Measurements from ENCODE around the gene SLFN14. TPM values are rescaled to one million over a fixed set of nuclear protein-coding genes. Genes with fewer than 3 reads are reported as not detected.

SLFN14 gene
- total RNA-seq (2014; rRNA removed; shearing (Covaris generic)) (0.10 TPM in 1 of 2 replicates, not detected in the other), polyA plus RNA-seq (2016; fragmentation: Nextera tagmentation; extraction: Ambion mirVana) (not detected in 2 replicates)
- long read RNA-seq: 0 reads

DNA sequence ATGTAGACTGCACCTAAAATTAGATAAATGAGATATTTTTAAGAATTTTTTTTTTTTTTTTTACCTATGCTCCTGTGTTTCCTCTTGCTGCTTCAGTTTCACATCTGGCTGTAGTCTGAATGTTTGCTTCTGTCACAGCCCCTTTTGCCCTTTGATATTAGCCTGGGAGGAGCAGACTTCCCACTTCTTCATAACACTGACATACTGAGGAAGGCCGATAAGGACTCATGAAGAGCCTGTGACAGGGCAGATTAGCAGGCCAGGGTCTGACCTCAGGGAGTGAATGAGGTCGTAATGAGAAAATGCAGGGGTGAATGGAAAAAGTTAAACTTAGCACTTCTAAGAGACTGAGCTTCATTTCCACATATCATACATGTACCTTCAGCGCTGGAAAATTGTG is at the start of gene SLFN14:
TSS of gene SLFN14 (minus strand) at position 117 of the 400 bp plus-strand sequence. CDS start 2,757 bp downstream, outside the sequence.
- Histone ChIP-seq H3K79me2 (replicated peaks; ENCODE audit: insufficient read depth) (no peaks in the 10 kb centered on the region), H4K20me1 (replicated peaks; ENCODE audit: insufficient read depth) (no peaks in the 10 kb centered on the region), H3K9me2 (ENCODE audit: insufficient read depth) (no peaks in the 10 kb centered on the region), H3K4me1 (ENCODE audit: insufficient read depth) (no peaks in the 10 kb centered on the region), H3K27me3 (ENCODE audit: insufficient read depth) (peaks cover 14% of the 10 kb centered on the region; the same call in 1 of the 2 replicates), H3F3A (replicated peaks; ENCODE audit: low read depth) (no peaks in the 10 kb centered on the region), H3K4me3 (no peak within 1 kb of the TSS), H3K36me3 (ENCODE audit: insufficient read depth) (no peaks in the 10 kb centered on the region), H3K27ac (ENCODE audit: low read depth) (no peak within 1 kb of the TSS), H3K4me2 (no peak within 1 kb of the TSS), H2AFZ (no peak within 1 kb of the TSS; the same call in 1 of the 2 replicates)
- no peaks in the 10 kb centered on the region for H3K4me1 Mint-ChIP-seq
- no peak for TF ChIP-seq ZNF462 (CRISPR knock-in tag; IDR thresholded peaks at IDR 0.05)
- no peak for TF ChIP-seq ZNF114 (CRISPR knock-in tag; IDR thresholded peaks at IDR 0.05)
- TF ChIP-seq ZNF331 (CRISPR knock-in tag; IDR thresholded peaks at IDR 0.05; ENCODE audit: low read depth): no peak
- no peak for TF ChIP-seq REST (IDR thresholded peaks at IDR 0.05; ENCODE audit: unreplicated experiment)
- no peak for TF ChIP-seq EZH2phosphoT487 (IDR thresholded peaks at IDR 0.05; ENCODE audit: unreplicated experiment)
- ATAC-seq (no peak), DNase-seq (ENCODE audit: low spot score) (no peak)
- no peaks in the 10 kb centered on the region for H3K36me3 Mint-ChIP-seq (ENCODE audit: low read depth)
- H3K27ac Mint-ChIP-seq: no peak within 1 kb of the TSS
- H3K9me3 Mint-ChIP-seq: no peaks in the 10 kb centered on the region
- peaks cover 12% of the 10 kb centered on the region for H3K27me3 Mint-ChIP-seq (ENCODE audit: insufficient read depth, low read depth, poor library complexity)
- H3K4me3 Mint-ChIP-seq: no peak within 1 kb of the TSS
